K562 (cell line): ENCODE results near the gene GIGYF2. TPM values are rescaled to one million over a fixed set of nuclear protein-coding genes. Genes with fewer than 3 reads are reported as not detected.
A peak's percentile ranks its signal among the peaks of the same experiment; 100 is the strongest.

Experiments used
- ATAC-seq: fragments of 200-7000 bp; cut with Tn5 transposase; 3 replicates; pipeline ENCODE4 v1.9.1; 2020; ENCODE audit warnings: moderate library complexity
- BruUV-seq: library from RNA; stranded (reverse); fragments of 400-500 nt; replicated peaks from 2 replicates; lab custom pipeline; 2021; lab: Mats Ljungman, UMichigan
- CTCF ChIA-PET: fragments of 300-600 bp; formaldehyde crosslinking; extraction: SDS; loops from one replicate; lab custom pipeline; 2021; ENCODE audit warnings: low intra/inter-chr PET ratio; lab: Yijun Ruan, JAX
- POLR2A ChIA-PET: fragments of 300-600, 350-650 bp; sonication (Branson Sonifier 250); formaldehyde crosslinking; extraction: SDS; loops from one replicate; lab custom pipeline; 2021; ENCODE audit warnings: antibody characterized with exemption, inconsistent platforms; lab: Yijun Ruan, JAX
- DNase-seq, 4 experiments: peaks; one replicate each; pipeline versions ENCODE4 v3.0.0 to v3.0.0-alpha.2; 2011 to 2018; ENCODE audit warnings: low spot score in 3 of 4, mixed read lengths in 3 of 4; ENCODE audit errors: extremely low read depth in 1 of 4
- FAIRE-seq: peaks from 2 replicates; lab custom pipeline; 2011; peaks lifted over from hg19 to GRCh38; lab: Jason Lieb, UNC
- H2AFZ ChIP-seq: 2 replicates; pipeline ENCODE4 v1.6.0; 2011; ENCODE audit warnings: low read depth, low read length, control low read depth, inconsistent platforms
- H3K27ac ChIP-seq: fragments of 200-600 bp; 3 replicates; pipeline ENCODE4 v1.8.0; 2011; ENCODE audit warnings: low read depth, mild to moderate bottlenecking, control low read depth, inconsistent platforms, low read length, moderate library complexity, mixed read lengths; ENCODE audit errors: extremely low read depth
- H3K27me3 ChIP-seq, 2 experiments: fragments of 300-600 bp in 1 of 2; 2 replicates in 1 of 2; 3 replicates in 1 of 2; pipeline versions ENCODE4 v1.6.0 to v1.8.0; 2011; ENCODE audit warnings: inconsistent platforms in 2 of 2, low read length in 2 of 2, mild to moderate bottlenecking in 1 of 2, mixed read lengths in 1 of 2, moderate library complexity in 1 of 2; ENCODE audit not compliant: control insufficient read depth in 2 of 2, insufficient read depth in 2 of 2
- H3K36me3 ChIP-seq: fragments of 300-600 bp; 3 replicates; pipeline ENCODE4 v1.8.0; 2011; ENCODE audit warnings: mild to moderate bottlenecking, low read length, inconsistent platforms; ENCODE audit not compliant: control insufficient read depth, insufficient read depth
- H3K4me1 ChIP-seq, 2 experiments: fragments of 200-600 bp in 1 of 2; replicated peaks in 1 of 2; 2 replicates in 1 of 2; 3 replicates in 1 of 2; pipeline versions ENCODE4 v1.5.1 to v1.8.0; 2011; ENCODE audit warnings: inconsistent platforms in 2 of 2, low read length in 2 of 2, mild to moderate bottlenecking in 1 of 2, mixed read lengths in 1 of 2, moderate library complexity in 1 of 2; ENCODE audit not compliant: control insufficient read depth in 2 of 2, insufficient read depth in 2 of 2
- H3K4me2 ChIP-seq: 2 replicates; pipeline ENCODE4 v1.6.1; 2011; ENCODE audit warnings: low read length, control low read depth, inconsistent platforms, mixed read lengths; ENCODE audit not compliant: insufficient read depth
- H3K4me3 ChIP-seq: fragments of 200-600 bp; sonication (generic), shearing (Covaris generic); 2 replicates; pipeline ENCODE4 v1.5.1; 2016; ENCODE audit warnings: control low read depth, inconsistent platforms
- H3K79me2 ChIP-seq: fragments of 200-600 bp; 3 replicates; pipeline ENCODE4 v1.8.0; 2011; ENCODE audit warnings: low read length, inconsistent platforms; ENCODE audit not compliant: control insufficient read depth, insufficient read depth
- H3K9ac ChIP-seq, 2 experiments: 2 replicates each; pipeline versions ENCODE4 v1.6.0 to v1.6.1; 2011; ENCODE audit warnings: low read depth in 2 of 2, low read length in 2 of 2, control low read depth in 1 of 2, inconsistent platforms in 1 of 2, mild to moderate bottlenecking in 1 of 2, mixed read lengths in 1 of 2; ENCODE audit not compliant: insufficient read depth in 1 of 2
- H3K9me1 ChIP-seq: one replicate; pipeline ENCODE4 v1.6.0; 2011; ENCODE audit warnings: inconsistent platforms, mild to moderate bottlenecking, low read length, moderate library complexity; ENCODE audit not compliant: control insufficient read depth, insufficient read depth
- H3K9me3 ChIP-seq: replicated peaks from 2 replicates; pipeline ENCODE4 v1.5.1; 2011; ENCODE audit warnings: low read depth, low read length, inconsistent platforms; ENCODE audit not compliant: control insufficient read depth, insufficient read depth
- H4K20me1 ChIP-seq: replicated peaks from 2 replicates; pipeline ENCODE4 v1.6.1; 2011; ENCODE audit warnings: low read length, inconsistent platforms, mixed read lengths; ENCODE audit not compliant: control insufficient read depth, insufficient read depth
- ATF3 ChIP-seq, 2 experiments: fragments of 450-650 bp in 1 of 2; sonication (generic) in 1 of 2; formaldehyde crosslinking in 1 of 2; IDR thresholded peaks in 1 of 2; conservative IDR thresholded peaks in 1 of 2; 2 replicates each; pipeline versions ENCODE4 v1.6.1 to v1.8.1; 2016 to 2023; ENCODE audit warnings: mild to moderate bottlenecking in 2 of 2, moderate library complexity in 2 of 2, inconsistent platforms in 1 of 2, missing genetic modification reagents in 1 of 2
- ATF7 ChIP-seq: fragments of 450-650 bp; IDR thresholded peaks from 2 replicates; pipeline ENCODE4 v1.7.1; 2014; ENCODE audit warnings: mild to moderate bottlenecking, moderate library complexity
- KDM4B ChIP-seq, 2 experiments: fragments of 450-650 bp in 1 of 2; sonication (generic) in 1 of 2; IDR thresholded peaks; 2 replicates each; pipeline ENCODE4 v1.6.1; 2016 to 2017; ENCODE audit warnings: borderline replicate concordance in 2 of 2, antibody characterized with exemption in 1 of 2, low read depth in 1 of 2, mild to moderate bottlenecking in 1 of 2
- L3MBTL2 ChIP-seq: fragments of 450-650 bp; IDR thresholded peaks from 2 replicates; pipeline ENCODE4 v1.6.1; 2016; ENCODE audit warnings: mild to moderate bottlenecking, moderate library complexity
- NKRF ChIP-seq: fragments of 450-650 bp; IDR thresholded peaks from 2 replicates; pipeline ENCODE4 v1.6.1; 2016; ENCODE audit warnings: borderline replicate concordance
- ZNF277 ChIP-seq: fragments of 250-450 bp; sonication (Bioruptor Pico); IDR thresholded peaks from 2 replicates; pipeline ENCODE4 v1.8.0; 2022; ENCODE audit warnings: inconsistent platforms, mild to moderate bottlenecking, moderate library complexity, borderline replicate concordance
- WGBS: fragments of 100-300 bp; shearing (Covaris generic); methylation state at CpG from one replicate; pipeline ENCODE4 v1.1.6; 2016; ENCODE audit warnings: low coverage, mixed read lengths; ENCODE audit not compliant: insufficient coverage; ENCODE audit errors: missing lambda C conversion rate; 5-methylcytosine and 5-hydroxymethylcytosine counted together
- in situ Hi-C: fragments of 300-500 bp; cut with MboI; formaldehyde crosslinking; loops from 4 replicates; pipeline ENCODE4 v1.15.0; 2018; ENCODE audit warnings: inconsistent platforms, mixed read lengths
- intact Hi-C: fragments of 100-400 bp; cut with micrococcal nuclease; formaldehyde crosslinking; loops from 2 replicates; pipeline ENCODE4 v1.14.2; 2022
- polyA plus RNA-seq, 8 experiments: library from polyadenylated mRNA; depleted of rRNA in 4 of 8; stranded (reverse) in 5 of 8; unstranded in 3 of 8; fragments of >200 nt; fragmentation: Nextera tagmentation in 2 of 8; fragmentation: Illumina TruSeq in 1 of 8; extraction: Ambion mirVana in 2 of 8; extraction: Trizol in 1 of 8; gene quantifications; 2 replicates each; pipeline versions ENCODE4 v1.2.1 to v1.2.3, GENCODE V29; 2011 to 2014; ENCODE audit warnings: inconsistent platforms in 1 of 8, missing spikeins in 1 of 8
- total RNA-seq, 7 experiments: library from RNA; depleted of rRNA in 6 of 7; stranded (reverse); fragments of >200 nt in 6 of 7; fragmentation: Illumina TruSeq in 2 of 7; extraction: Trizol in 2 of 7; gene quantifications; 2 replicates each; pipeline versions ENCODE4 v1.2.1 to v1.2.3, GENCODE V29; 2011 to 2021; ENCODE audit warnings: low replicate concordance in 1 of 7

The GIGYF2 gene
- total and polyA plus RNA-seq, 9 of the 15 experiments (the other 6 are each of a cell fraction or from before 2014, with no cell fraction given), result 12.7 to 52.7 (median 34.9) TPM

- Histone ChIP-seq H3K4me1 (no peaks in the 10 kb centered on the region), H3K9me1 (no peaks in the 10 kb centered on the region), H3K9me3 (no peaks in the 10 kb centered on the region), H3K9ac (no peak overlapping the region), H2AFZ (no peak overlapping the region), H3K4me3 (no peak overlapping the region), H3K27ac (no peak overlapping the region), H3K79me2 (no peaks in the 10 kb centered on the region), H4K20me1 (no peaks in the 10 kb centered on the region)
- intact Hi-C loops (no loop called here), in situ Hi-C loops (no loop called here)
- FAIRE-seq, result no peak
- ATAC-seq, result no peak
- TF ChIP-seq ZNF277 (CRISPR knock-in tag), result no peak
- no peak for TF ChIP-seq NKRF
- no peak for TF ChIP-seq L3MBTL2
- peak; percentile 29; the same call in 1 of the 2 replicates for TF ChIP-seq ATF7
- TF ChIP-seq ATF3 (IDR thresholded peaks at IDR 0.05), result peak; percentile 63
- no peak for TF ChIP-seq ATF3 (CRISPR knock-in tag; conservative IDR thresholded peaks at IDR 0.05)
- no peak for TF ChIP-seq KDM4B (IDR thresholded peaks at IDR 0.05; ENCODE audit: borderline replicate concordance in 2 of 2, low read depth in 1 of 2)
- TF ChIP-seq, all 486 proteins: peak for 2
- Histone ChIP-seq H3K4me2 (no peak overlapping the region), H3K36me3 (peaks cover 41% of the 10 kb centered on the region; the same call in 2 of the 3 replicates), H3K27me3 (no peaks in the 10 kb centered on the region)
- DNase-seq, result no peak
- POLR2A ChIA-PET, result no interaction called here
- CTCF ChIA-PET, result interaction anchor here (0.6 kb wide), 1 partner anchor 420 kb away, joined by 3 read pairs; no protein-coding TSS in a partner anchor
- BruUV-seq, result no TSS peak
- 95% methylated on average over 7 of the region's 9 CpGs for WGBS
These were observed 163.6 kb downstream of the GIGYF2 start for GRCh38 chr2:232860593-232861241.
